HepG2 (cell line): ENCODE data around the gene SLC9A5. TPM values are rescaled to one million over a fixed set of nuclear protein-coding genes. Genes with fewer than 3 reads are reported as not detected.

ENCODE experiments used
- DNMT3B ChIP-seq: conservative IDR thresholded peaks from 2 replicates; pipeline ENCODE4 v1.6.1; 2016; ENCODE audit warnings: missing biosample characterization, control low read depth
- FOXP1 ChIP-seq, 2 experiments: fragments of 450-650 bp in 1 of 2; IDR thresholded peaks; 2 replicates each; pipeline ENCODE4 v1.6.1; 2017 to 2018; ENCODE audit warnings: antibody characterized with exemption in 1 of 2
- HOXA5 ChIP-seq: sonication (generic); formaldehyde crosslinking; IDR thresholded peaks from 2 replicates; pipeline ENCODE4 v1.4.0; 2020; ENCODE audit warnings: missing genetic modification reagents
- JUN ChIP-seq: sonication (generic); formaldehyde crosslinking; IDR thresholded peaks from 2 replicates; pipeline ENCODE4 v1.4.0; 2020; ENCODE audit warnings: mild to moderate bottlenecking, missing genetic modification reagents
- KLF12 ChIP-seq: sonication (generic); formaldehyde crosslinking; IDR thresholded peaks from 2 replicates; pipeline ENCODE4 v1.4.0; 2020; ENCODE audit warnings: missing genetic modification reagents, borderline replicate concordance
- KLF15 ChIP-seq: sonication (generic); formaldehyde crosslinking; IDR thresholded peaks from 2 replicates; pipeline ENCODE4 v1.8.1; 2023; ENCODE audit warnings: borderline replicate concordance, mild to moderate bottlenecking, inconsistent platforms, missing genetic modification reagents, mixed read lengths
- MED8 ChIP-seq: sonication (generic); formaldehyde crosslinking; IDR thresholded peaks from 2 replicates; pipeline ENCODE4 v1.8.1; 2023; ENCODE audit warnings: mild to moderate bottlenecking, missing genetic modification reagents; ENCODE audit not compliant: insufficient replicate concordance
- XRCC5 ChIP-seq: fragments of 200-400 bp; formaldehyde crosslinking; optimal IDR thresholded peaks from 2 replicates; pipeline ENCODE3; 2017; ENCODE audit warnings: mild to moderate bottlenecking, low read length
- ZBTB40 ChIP-seq, 2 experiments: fragments of 450-650 bp in 1 of 2; sonication (generic) in 1 of 2; formaldehyde crosslinking in 1 of 2; IDR thresholded peaks; 2 replicates each; pipeline versions ENCODE4 v1.6.1 to v1.8.0; 2016 to 2022; ENCODE audit warnings: antibody characterized with exemption in 1 of 2, mild to moderate bottlenecking in 1 of 2, missing genetic modification reagents in 1 of 2
- ZNF513 ChIP-seq: sonication (generic); formaldehyde crosslinking; conservative IDR thresholded peaks from 2 replicates; pipeline ENCODE4 v1.5.0; 2020; ENCODE audit warnings: missing genetic modification reagents
- ZNF710 ChIP-seq: sonication (generic); formaldehyde crosslinking; IDR thresholded peaks from 2 replicates; pipeline ENCODE4 v1.5.0; 2020; ENCODE audit warnings: mild to moderate bottlenecking, missing genetic modification reagents, borderline replicate concordance
- polyA plus RNA-seq, 8 experiments: library from polyadenylated mRNA; depleted of rRNA in 3 of 8; stranded (reverse) in 7 of 8; unstranded in 1 of 8; fragments of >200 nt; fragmentation: Illumina TruSeq in 4 of 8; extraction: Trizol in 4 of 8; gene quantifications; 2 replicates each; pipeline versions ENCODE4 v1.2.1 to v1.2.3, GENCODE V29; 2011 to 2016; ENCODE audit warnings: low read depth in 4 of 8, missing spikeins in 1 of 8, mixed read lengths in 1 of 8; ENCODE audit not compliant: insufficient read depth in 1 of 8
- total RNA-seq, 5 experiments: library from RNA; depleted of rRNA; stranded (reverse); fragments of >200 nt; fragmentation: Illumina TruSeq; extraction: Trizol; gene quantifications; 2 replicates each; pipeline ENCODE4 v1.2.3, GENCODE V29; 2016; ENCODE audit warnings: low read depth in 1 of 5
- TF ChIP-seq, protein P1 (sequence below): sonication (generic); formaldehyde crosslinking; IDR thresholded peaks from 2 replicates; pipeline ENCODE4 v1.5.1; 2020; ENCODE audit warnings: missing genetic modification reagents, mild to moderate bottlenecking, borderline replicate concordance
- TF ChIP-seq, protein P2 (sequence below): IDR thresholded peaks from 2 replicates; pipeline ENCODE4 v1.6.1; 2012; ENCODE audit warnings: inconsistent platforms

SLC9A5 gene
- total and polyA plus RNA-seq, 2 of the 13 experiments (the other 11 are each of a cell fraction or from before 2014, with no cell fraction given), result 0.58 to 1.4 TPM

- TF ChIP-seq ZBTB40 (IDR thresholded peaks at IDR 0.05) (no peak), ZBTB40 (CRISPR knock-in tag; IDR thresholded peaks at IDR 0.05) (no peak), ZNF710 (CRISPR knock-in tag) (no peak), XRCC5 (peak; percentile 58), HOXA5 (CRISPR knock-in tag) (no peak), ZNF513 (CRISPR knock-in tag) (no peak), KLF12 (CRISPR knock-in tag) (no peak), KLF15 (no peak), FOXP1 (IDR thresholded peaks at IDR 0.05) (no peak), FOXP1 (CRISPR knock-in tag; IDR thresholded peaks at IDR 0.05) (no peak), JUN (CRISPR knock-in tag) (no peak), MED8 (CRISPR knock-in tag) (no peak), DNMT3B (CRISPR knock-in tag) (no peak)
- TF ChIP-seq, protein P1, sequence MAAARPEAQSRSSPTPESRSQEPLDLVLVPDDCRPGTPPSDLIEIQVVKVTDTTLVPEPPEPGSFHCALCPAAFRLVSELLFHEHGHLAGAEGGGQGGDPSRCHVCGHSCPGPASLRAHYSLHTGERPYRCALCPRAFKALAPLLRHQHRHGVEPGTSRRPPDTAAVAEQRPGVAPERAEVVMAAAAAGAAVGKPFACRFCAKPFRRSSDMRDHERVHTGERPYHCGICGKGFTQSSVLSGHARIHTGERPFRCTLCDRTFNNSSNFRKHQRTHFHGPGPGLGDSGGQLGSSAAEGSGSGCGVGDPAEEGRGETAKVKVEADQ (CRISPR knock-in tag), result no peak
- TF ChIP-seq, protein P2, sequence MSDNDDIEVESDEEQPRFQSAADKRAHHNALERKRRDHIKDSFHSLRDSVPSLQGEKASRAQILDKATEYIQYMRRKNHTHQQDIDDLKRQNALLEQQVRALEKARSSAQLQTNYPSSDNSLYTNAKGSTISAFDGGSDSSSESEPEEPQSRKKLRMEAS, result peak; percentile 53; the same call in 1 of the 2 replicates
Observed at GRCh38 chr16:67284699-67285646, 36.2 kb downstream of the SLC9A5 start (continued).
